ENCODE data around the gene PARD3.

Gene PARD3

DNA sequence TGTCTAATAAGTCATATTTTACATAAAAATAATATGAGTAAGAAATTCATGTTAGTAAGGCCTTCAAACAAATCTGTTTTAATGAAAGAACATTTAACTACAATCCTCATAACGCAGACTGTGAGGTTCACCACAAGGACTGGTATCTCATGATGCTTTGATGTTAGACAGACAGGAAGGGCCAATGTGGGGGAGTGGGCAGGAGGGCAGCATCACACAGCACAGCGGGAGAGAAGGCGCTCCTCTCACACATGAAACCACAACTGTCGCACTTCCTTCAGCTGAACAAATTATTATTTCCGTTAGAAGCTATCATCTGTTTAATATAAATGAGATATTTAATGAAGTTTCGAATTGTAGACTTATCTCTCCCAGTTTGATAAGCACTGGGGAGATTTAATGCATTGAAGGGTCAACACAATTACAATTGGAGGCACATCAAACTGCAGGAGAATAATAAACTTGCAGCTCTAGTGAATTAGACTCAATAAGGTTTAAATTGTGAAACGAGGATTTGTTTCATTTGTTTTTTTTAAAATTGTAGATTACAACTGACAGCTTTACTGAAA lies 466.1 kb downstream of the PARD3 start:
- no peak overlapping the region for H3K4me3 ChIP-seq (ENCODE audit: low read length)
- TF ChIP-seq ZNF274 (IDR thresholded peaks at IDR 0.05; ENCODE audit: low read depth, low read length) = no peak

DNA sequence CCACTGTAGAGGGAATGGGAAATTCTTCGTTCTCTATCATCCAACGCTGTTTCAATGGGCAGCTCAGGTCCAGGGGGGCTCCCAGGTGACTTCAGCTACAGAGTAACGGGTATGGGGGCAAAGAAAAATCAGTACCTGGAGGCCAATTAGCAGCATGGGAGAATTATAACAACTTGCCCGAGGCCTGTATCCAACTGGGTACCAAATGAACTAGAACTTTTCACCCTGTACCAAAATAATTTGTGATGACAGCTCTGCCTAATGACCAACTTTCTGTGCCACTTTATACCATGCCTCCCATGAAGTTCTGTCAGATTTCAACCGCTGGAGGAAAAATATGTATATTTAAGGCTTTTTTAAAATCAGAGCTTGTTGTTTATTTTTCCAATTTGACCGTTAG lies 467.1 kb downstream of the PARD3 start:
- no peak overlapping the region for H3K4me3 ChIP-seq (ENCODE audit: low read length)
- TF ChIP-seq ZNF274 (IDR thresholded peaks at IDR 0.05; ENCODE audit: low read depth, low read length) = no peak

DNA sequence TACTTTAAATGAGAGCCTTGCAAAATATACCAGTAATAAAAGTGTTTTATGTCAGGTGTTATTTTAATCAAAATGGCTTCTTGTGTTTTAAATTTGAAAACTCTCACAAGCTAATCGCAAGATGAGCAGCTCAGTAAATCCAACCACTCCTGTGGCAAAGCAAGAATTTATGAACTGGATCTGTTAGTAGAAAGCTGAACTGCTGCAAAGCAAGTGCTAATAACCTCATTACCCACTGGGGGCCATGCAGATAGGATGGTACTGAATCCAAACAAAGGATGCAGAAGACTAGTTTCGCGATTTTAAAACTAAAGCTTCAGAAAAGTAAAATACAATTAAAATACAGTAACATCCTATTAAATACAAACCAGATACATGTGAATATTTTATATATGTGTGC lies 468.0 kb downstream of the PARD3 start:
- no peak for TF ChIP-seq ZNF274 (IDR thresholded peaks at IDR 0.05; ENCODE audit: low read depth, low read length)
- no peak overlapping the region for H3K4me3 ChIP-seq (ENCODE audit: low read length)

DNA sequence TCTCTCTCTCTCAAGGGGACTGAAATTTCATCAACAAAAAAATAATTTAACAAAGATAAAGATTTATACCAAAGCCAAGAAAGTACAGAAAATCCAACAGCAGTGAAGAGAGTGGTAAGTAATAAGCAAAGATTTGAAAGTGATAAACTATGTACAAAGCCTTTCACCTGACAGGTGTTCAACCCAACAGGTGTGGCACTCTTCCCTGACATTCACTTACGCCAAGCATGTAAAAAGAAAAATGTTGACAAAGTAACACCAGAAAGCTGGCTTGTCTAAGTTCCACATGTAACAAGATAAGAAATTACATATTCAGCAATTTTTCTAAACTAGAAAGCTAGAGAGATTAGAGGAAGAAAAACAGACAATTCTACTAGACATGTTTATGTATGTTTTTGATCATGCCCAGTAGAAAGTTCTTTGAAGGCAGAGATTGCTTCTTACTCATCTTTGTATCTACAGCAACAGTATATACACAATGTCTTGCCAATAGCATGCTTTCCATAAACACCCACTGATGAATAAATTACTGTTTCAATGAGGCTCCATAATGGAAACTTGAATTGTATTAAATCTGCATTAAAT lies 468.5 kb downstream of the PARD3 start:
- no peak overlapping the region for H3K4me3 ChIP-seq (ENCODE audit: low read length)
- no peak for TF ChIP-seq ZNF274 (IDR thresholded peaks at IDR 0.05; ENCODE audit: low read depth, low read length)

DNA sequence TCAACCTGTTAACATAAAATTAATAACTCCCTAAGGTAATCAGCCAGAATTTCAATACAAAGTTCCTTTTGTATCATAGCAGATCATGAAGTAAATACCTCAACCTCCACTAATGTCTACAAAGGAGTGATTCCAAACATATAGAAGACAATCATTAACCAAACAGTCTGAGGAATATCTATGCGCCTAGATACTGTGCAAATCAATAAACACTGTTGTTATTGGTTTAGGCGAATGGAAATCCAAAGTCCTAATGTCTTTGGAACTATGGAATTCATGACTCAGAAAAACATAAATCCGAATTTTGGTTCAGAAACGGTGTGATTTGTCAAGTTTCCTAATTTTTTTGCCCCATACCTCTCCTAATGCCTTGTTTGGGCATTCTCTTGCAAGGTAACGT lies 469.7 kb downstream of the PARD3 start:
- no peak overlapping the region for H3K4me3 ChIP-seq (ENCODE audit: low read length)
- TF ChIP-seq ZNF274 (IDR thresholded peaks at IDR 0.05; ENCODE audit: low read depth, low read length) = no peak

DNA sequence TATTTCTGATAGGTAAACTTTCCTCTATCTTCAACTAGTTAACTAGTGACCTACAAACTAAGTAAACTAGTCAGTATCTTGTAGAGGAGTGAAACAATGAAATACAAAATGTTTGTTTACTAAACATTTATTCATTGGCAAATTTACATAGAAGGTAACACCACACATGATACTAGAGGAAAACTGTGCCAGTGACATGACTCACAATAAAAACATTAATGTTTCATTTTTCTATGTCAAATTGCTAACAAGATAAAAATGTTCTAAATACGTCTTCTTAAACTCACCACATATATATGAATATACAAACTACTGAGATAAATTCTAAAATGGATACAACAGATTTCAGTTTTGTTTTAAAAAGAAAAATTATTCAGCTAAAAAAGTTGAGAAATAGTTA lies 471.3 kb downstream of the PARD3 start:
- TF ChIP-seq ZNF274 (IDR thresholded peaks at IDR 0.05; ENCODE audit: low read depth, low read length) = no peak
- no peak overlapping the region for H3K4me3 ChIP-seq (ENCODE audit: low read length)

DNA sequence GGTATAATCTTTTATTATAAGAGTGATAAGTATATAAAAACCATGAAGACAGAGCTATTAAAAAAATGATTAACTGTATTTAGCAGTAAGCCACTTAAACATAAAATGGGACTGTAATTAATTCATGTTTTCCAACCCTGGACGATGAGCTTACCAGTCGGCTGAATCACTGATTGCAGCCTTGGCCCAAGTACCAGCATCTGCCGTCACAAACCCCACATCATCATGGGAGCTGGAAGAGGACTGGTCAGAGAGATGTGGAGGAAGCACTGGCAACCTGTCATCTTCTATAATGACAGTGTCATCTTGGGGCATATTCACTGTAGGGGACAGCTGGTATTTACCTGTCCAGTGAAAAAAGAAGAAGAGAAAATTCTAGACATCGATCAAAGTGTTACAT lies 473.6 kb downstream of the PARD3 start:
- no peak overlapping the region for H3K4me3 ChIP-seq (ENCODE audit: low read length)
- no peak for TF ChIP-seq ZNF274 (IDR thresholded peaks at IDR 0.05; ENCODE audit: low read depth, low read length)

DNA sequence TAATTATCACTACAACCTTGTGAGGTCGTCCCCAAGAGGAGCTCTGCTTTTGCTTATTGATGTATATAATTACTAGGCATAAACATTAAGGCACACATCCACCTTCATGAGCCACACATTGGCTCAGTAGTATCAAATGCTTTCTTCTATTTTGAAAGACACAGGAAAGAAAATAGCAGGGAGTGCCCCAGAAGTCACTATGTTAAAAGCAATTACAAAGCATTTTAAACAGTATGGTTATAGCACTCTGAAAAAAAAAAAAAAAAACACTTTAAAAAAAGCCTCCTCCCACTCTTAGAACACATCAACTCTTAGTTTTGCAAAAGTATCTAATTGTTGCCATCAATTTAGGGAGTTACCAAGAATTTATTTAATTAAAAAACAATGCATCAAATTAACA lies 474.2 kb downstream of the PARD3 start:
- no peak overlapping the region for H3K4me3 ChIP-seq (ENCODE audit: low read length)
- no peak for TF ChIP-seq ZNF274 (IDR thresholded peaks at IDR 0.05; ENCODE audit: low read depth, low read length)

DNA sequence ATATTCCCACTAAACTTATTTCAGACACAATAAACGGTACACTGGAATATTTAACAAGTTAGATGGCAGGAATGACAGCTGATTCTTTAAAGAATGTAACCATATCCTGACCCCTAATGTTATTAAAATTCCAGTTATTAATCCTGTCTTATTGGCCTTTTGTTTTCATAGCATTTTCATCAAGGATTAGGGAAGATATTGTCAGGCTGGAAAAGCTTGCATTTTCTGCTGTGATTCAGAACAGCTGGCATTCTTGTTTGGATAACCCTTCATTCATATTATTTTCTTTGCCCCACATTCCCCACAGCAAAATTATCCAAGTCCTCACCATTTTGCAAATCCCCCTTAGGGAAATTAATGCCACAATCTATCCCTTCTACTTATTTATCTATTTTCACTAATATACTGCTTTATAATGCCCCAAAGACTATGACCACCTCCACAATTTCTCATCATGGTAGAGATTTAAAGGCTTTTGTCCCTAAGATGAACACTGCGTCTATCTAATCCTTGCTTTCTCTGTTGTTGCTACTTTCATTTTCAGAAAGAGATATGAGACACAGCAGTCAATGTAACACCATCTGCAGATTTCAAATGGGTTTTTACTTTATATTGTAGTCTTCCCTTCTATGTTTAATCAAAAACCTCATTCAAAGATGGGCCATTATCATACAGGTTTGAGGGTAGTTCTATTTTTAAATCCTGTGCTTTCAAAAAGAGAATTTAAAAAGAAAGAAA lies 475.1 kb downstream of the PARD3 start:
- no peak overlapping the region for H3K4me3 ChIP-seq (ENCODE audit: low read length)
- TF ChIP-seq ZNF274 (IDR thresholded peaks at IDR 0.05; ENCODE audit: low read depth, low read length) = no peak

DNA sequence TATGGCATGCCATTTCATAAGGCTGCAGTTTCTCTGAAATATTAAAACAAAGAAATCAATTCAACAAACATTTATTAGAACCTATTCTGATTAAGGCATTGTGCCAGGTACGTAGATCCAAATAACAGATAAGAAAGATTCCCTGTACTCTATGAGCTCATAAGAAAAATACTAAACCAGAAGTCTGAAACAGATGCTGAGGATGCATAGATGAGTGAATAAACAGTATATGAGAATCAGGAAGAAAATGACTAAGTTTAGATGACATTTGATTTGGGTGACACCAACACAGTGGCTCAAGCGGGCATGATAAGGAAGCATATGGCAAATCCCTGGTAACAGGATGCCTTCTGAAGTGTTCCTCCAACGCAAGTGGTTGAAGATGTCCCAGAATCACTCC lies 477.2 kb downstream of the PARD3 start:
- no peak overlapping the region for H3K4me3 ChIP-seq (ENCODE audit: low read length)
- TF ChIP-seq ZNF274 (IDR thresholded peaks at IDR 0.05; ENCODE audit: low read depth, low read length) = no peak

DNA sequence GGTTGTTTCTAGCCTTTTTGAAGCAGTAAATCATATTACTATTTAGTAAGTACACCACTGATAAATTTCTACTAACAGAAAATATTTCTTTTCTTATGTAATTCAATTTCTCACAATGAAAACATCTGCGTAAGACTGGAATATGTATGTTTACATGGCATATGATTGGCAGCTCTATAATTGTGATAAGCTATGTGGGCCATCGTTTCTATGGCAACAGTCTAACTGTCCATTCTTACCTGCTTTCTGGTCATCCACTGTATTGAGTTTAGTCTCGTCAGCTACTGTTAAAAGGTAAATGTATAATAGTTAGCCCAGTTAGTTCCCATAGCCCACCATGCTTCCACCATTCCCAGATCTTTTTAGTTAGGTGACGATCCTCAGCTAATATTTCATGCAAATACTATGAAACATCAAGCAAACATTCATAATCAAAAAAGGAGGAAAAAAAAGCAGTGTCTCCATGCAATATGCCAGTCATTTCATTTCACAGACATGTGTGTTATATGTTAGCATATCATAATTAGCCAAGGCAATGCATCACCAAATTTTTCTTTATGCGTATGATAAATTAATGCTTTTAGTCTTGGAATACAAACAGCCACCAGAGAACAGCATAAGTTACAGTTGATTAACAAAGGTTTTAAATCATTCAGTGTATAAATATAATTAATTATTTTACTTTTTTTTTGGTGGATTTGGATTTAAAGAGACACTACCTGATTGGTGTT lies 479.0 kb downstream of the PARD3 start:
- no peak for TF ChIP-seq ZNF274 (IDR thresholded peaks at IDR 0.05; ENCODE audit: low read depth, low read length)
- no peak overlapping the region for H3K4me3 ChIP-seq (ENCODE audit: low read length)

DNA sequence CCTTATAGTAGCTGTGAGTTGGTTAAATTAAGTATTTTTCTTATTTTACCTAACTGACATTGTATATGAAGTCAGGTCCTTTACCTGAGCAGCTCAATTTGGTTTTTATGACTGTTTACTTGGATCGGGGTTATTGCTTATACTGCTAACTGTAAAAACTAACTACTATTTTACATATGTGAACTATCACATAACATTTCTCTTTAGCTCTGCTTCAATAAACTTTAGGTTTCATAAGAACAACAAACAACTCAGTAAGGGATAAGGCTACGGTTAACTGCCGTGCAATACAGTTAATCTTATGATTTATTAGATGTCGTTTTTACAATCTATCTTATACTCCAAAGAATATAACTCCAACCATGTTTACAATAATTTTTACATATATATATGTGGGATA lies 480.2 kb downstream of the PARD3 start:
- H3K4me3 ChIP-seq (ENCODE audit: low read length) = no peak overlapping the region
- no peak for TF ChIP-seq ZNF274 (IDR thresholded peaks at IDR 0.05; ENCODE audit: low read depth, low read length)

DNA sequence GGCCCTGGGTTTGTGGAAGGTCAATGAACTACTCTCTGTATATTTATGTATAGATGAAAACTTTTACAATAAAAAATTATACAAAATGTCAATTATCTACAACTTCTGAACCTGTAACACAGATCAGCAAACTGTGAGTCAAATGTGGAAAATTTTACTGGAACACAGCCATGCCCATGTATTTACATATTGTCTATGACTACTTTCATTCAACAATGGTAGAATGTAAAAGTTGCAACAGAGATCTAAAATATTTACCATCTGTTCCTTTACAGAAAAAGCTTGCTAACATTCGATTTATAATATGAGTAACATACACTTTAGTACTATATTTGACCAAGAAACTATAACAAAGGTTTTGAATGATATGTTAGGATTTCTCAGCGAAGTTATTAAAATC lies 481.6 kb downstream of the PARD3 start:
- TF ChIP-seq ZNF274 (IDR thresholded peaks at IDR 0.05; ENCODE audit: low read depth, low read length) = no peak
- no peak overlapping the region for H3K4me3 ChIP-seq (ENCODE audit: low read length)

DNA sequence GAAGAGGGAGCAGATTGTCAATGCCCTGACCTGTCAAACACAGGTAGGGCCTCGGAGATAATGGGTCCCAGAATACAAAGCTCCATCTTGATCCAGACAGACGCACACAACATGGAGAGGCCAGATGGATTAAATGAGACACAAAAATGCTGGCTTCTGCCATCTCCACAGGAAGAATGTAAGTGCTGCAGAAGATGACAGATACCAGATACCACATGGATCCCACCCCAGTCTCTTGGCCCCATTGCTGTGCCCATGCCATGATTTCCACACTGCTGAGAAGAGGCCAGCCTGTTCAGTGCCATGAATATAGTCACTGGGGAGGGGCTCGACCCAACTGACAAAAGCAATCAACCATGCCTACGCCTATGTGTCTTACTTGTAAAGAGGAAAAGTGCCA lies 487.9 kb downstream of the PARD3 start:
- H3K4me3 ChIP-seq (ENCODE audit: low read length) = no peak overlapping the region
- TF ChIP-seq ZNF274 (IDR thresholded peaks at IDR 0.05; ENCODE audit: low read depth, low read length) = no peak

DNA sequence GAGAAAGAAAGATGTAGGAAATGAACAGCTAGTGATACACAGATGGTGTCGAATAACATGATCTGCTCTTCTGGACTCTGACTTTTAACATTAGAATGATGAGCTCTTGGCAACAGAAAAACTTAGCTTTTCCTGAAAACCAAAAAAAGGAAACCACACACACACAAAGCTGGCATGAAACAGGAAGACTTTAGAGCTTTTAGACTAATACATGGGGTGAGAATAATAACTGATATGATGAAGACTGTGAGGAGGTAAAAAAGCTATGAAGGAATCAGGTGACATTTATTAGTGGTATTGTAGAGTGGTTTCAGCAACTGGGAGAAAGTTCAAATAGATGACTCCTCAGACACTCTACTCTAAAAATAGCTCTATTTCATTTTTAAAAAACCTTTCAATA lies 491.9 kb downstream of the PARD3 start:
- no peak overlapping the region for H3K4me3 ChIP-seq (ENCODE audit: low read length)
- no peak for TF ChIP-seq ZNF274 (IDR thresholded peaks at IDR 0.05; ENCODE audit: low read depth, low read length)

Data from GM08714 (cell line).